ENCODE data around the gene NAP1L5.

NAP1L5 gene

DNA sequence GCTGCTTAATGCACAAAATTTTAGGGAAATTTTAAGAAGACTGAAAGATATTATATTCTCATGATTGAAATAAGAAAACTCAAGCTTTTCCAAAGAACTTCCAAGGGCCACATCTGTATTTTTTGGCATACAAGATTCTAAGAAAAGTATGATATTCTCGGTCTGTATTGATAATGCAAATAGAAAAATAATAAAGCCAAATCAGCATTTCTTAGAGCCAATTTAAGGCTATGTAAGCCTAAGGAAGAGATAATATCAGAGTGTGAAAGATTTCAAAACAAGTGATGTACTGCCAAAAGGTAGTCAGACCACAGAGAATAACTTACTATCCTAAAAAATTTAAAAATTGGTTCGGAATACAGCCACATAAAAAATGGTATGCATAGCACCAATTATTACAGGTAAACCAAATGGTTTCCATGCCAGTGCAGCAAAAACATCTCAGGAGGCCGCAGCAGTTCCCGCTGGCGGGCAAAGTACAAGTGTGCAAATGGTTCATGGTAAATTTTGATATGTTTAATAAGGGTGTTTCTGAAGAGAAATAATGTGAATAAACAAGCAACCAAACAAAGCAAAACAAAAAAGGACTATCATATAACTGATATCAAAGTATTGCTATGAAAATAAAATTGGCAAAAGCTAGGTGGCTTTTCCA is 35.2 kb upstream of the NAP1L5 start:
- TF ChIP-seq SIN3A (IDR thresholded peaks at IDR 0.05; ENCODE audit: borderline replicate concordance, insufficient read depth, low read length): no peak
- no peak for TF ChIP-seq POLR2AphosphoS5 (IDR thresholded peaks at IDR 0.05; ENCODE audit: low read depth, low read length)
- no peak for TF ChIP-seq REST (IDR thresholded peaks at IDR 0.05; ENCODE audit: insufficient read depth in 1 of 2, low read depth in 2 of 2, low read length in 2 of 2)
- no peak for TF ChIP-seq FOXP2 (optimal IDR thresholded peaks at IDR 0.05; ENCODE audit: borderline replicate concordance, extremely low read depth, extremely low read length, insufficient read depth)
- no peak for TF ChIP-seq TAF1 (IDR thresholded peaks at IDR 0.05; ENCODE audit: borderline replicate concordance, insufficient read depth, low read length)

- no peak for TF ChIP-seq POLR2AphosphoS5 (IDR thresholded peaks at IDR 0.05; ENCODE audit: low read depth, low read length)
- no peak for TF ChIP-seq FOXP2 (optimal IDR thresholded peaks at IDR 0.05; ENCODE audit: borderline replicate concordance, extremely low read depth, extremely low read length, insufficient read depth)
- TF ChIP-seq TAF1 (IDR thresholded peaks at IDR 0.05; ENCODE audit: borderline replicate concordance, insufficient read depth, low read length): no peak
- no peak for TF ChIP-seq REST (IDR thresholded peaks at IDR 0.05; ENCODE audit: insufficient read depth in 1 of 2, low read depth in 2 of 2, low read length in 2 of 2)
- no peak for TF ChIP-seq SIN3A (IDR thresholded peaks at IDR 0.05; ENCODE audit: borderline replicate concordance, insufficient read depth, low read length)
Observed at GRCh38 chr4:88731381-88731780, 33.8 kb upstream of the NAP1L5 start.

GRCh38 chr4:88730811-88731210 is 33.2 kb upstream of the NAP1L5 start:
- no peak for TF ChIP-seq TAF1 (IDR thresholded peaks at IDR 0.05; ENCODE audit: borderline replicate concordance, insufficient read depth, low read length)
- no peak for TF ChIP-seq SIN3A (IDR thresholded peaks at IDR 0.05; ENCODE audit: borderline replicate concordance, insufficient read depth, low read length)
- no peak for TF ChIP-seq POLR2AphosphoS5 (IDR thresholded peaks at IDR 0.05; ENCODE audit: low read depth, low read length)
- TF ChIP-seq FOXP2 (optimal IDR thresholded peaks at IDR 0.05; ENCODE audit: borderline replicate concordance, extremely low read depth, extremely low read length, insufficient read depth): no peak
- TF ChIP-seq REST (IDR thresholded peaks at IDR 0.05; ENCODE audit: insufficient read depth in 1 of 2, low read depth in 2 of 2, low read length in 2 of 2): no peak

GRCh38 chr4:88729146-88729760 is 31.6 kb upstream of the NAP1L5 start:
- TF ChIP-seq POLR2AphosphoS5 (IDR thresholded peaks at IDR 0.05; ENCODE audit: low read depth, low read length) (no peak), TAF1 (IDR thresholded peaks at IDR 0.05; ENCODE audit: borderline replicate concordance, insufficient read depth, low read length) (no peak), SIN3A (IDR thresholded peaks at IDR 0.05; ENCODE audit: borderline replicate concordance, insufficient read depth, low read length) (no peak), REST (IDR thresholded peaks at IDR 0.05; ENCODE audit: insufficient read depth in 1 of 2, low read depth in 2 of 2, low read length in 2 of 2) (no peak), FOXP2 (optimal IDR thresholded peaks at IDR 0.05; ENCODE audit: borderline replicate concordance, extremely low read depth, extremely low read length, insufficient read depth) (no peak)
